Large intestine (tissue), 3 donors: ENCODE measurements around the gene ADSS1. TPM values are rescaled to one million over a fixed set of nuclear protein-coding genes. Genes with fewer than 3 reads are reported as not detected.
"Not testable (repeated sequence)": the region's sequence is repeated elsewhere in the genome, so short reads cannot be mapped to it uniquely, and the experiment has no call there.

Experiments
- DNase-seq, 2 donors: peaks; one replicate each; pipeline versions ENCODE4 v3.0.0 to v3.0.0-alpha.2; 2013
- H3K27ac ChIP-seq: one replicate; pipeline ENCODE4 v1.5.1; 2013; ENCODE audit warnings: low read length
- H3K27me3 ChIP-seq: 2 replicates; pipeline ENCODE4 v1.6.1; 2013; ENCODE audit warnings: low read length; ENCODE audit not compliant: control insufficient read depth, insufficient read depth
- H3K36me3 ChIP-seq: 2 replicates; pipeline ENCODE4 v1.6.1; 2013; ENCODE audit warnings: low read length; ENCODE audit not compliant: control insufficient read depth, insufficient read depth
- H3K4me1 ChIP-seq: one replicate; pipeline ENCODE4 v1.6.1; 2013; ENCODE audit warnings: low read length; ENCODE audit not compliant: control insufficient read depth, insufficient read depth
- H3K4me3 ChIP-seq: one replicate; pipeline ENCODE4 v1.5.1; 2013; ENCODE audit warnings: low read length
- H3K9me3 ChIP-seq: one replicate; pipeline ENCODE4 v1.6.1; 2013; ENCODE audit warnings: mild to moderate bottlenecking, low read depth, low read length, moderate library complexity; ENCODE audit not compliant: control insufficient read depth
- WGBS: methylation state at CpG from one replicate; pipeline ENCODE4 v1.1.5; 2013; ENCODE audit warnings: low lambda C conversion rate; ENCODE audit not compliant: insufficient coverage; 5-methylcytosine and 5-hydroxymethylcytosine counted together
- polyA plus RNA-seq: library from polyadenylated mRNA; unstranded; fragments of 120-200 nt; gene quantifications from one replicate; pipeline ENCODE4 v1.2.1, GENCODE V29; 2013

The ADSS1 gene
- polyA plus RNA-seq, 1 donor: 6.3 TPM

GRCh38 chr14:104750753-104751057 is 26.7 kb downstream of the ADSS1 start:
- no CpG with 5 or more reads among the region's 5 CpGs for WGBS
- not testable (repeated sequence) for H3K9me3 ChIP-seq, H3K27me3 ChIP-seq, H3K4me3 ChIP-seq, H3K27ac ChIP-seq, DNase-seq, H3K36me3 ChIP-seq
- peaks cover 41% of the 10 kb centered on the region for H3K4me1 ChIP-seq

- Histone ChIP-seq H3K36me3 (peaks cover 16% of the 10 kb centered on the region), H3K27ac (peak overlapping the region; percentile 89), H3K4me1 (peaks cover 43% of the 10 kb centered on the region), H3K9me3 (peaks cover 6% of the 10 kb centered on the region), H3K27me3 (no peaks in the 10 kb centered on the region), H3K4me3 (peak overlapping the region; percentile 51)
- no CpG with 5 or more reads among the region's 90 CpGs for WGBS
- no peak for DNase-seq
Observed at GRCh38 chr14:104751539-104752422, 27.8 kb downstream of the ADSS1 start.

- H3K4me1 ChIP-seq: peaks cover 43% of the 10 kb centered on the region
- no CpG with 5 or more reads among the region's 21 CpGs for WGBS
Observed at GRCh38 chr14:104752423-104752734, 28.4 kb downstream of the ADSS1 start.

GRCh38 chr14:104752735-104753527 is 28.9 kb downstream of the ADSS1 start, which contains the start of gene SIVA1:
Gene SIVA1, plus strand, starts transcription at chr14:104753147. Its CDS starts 55 bp downstream, at chr14:104753202.
- Histone ChIP-seq H3K4me1 (peaks cover 40% of the 10 kb centered on the region), H3K36me3 (peaks cover 27% of the 10 kb centered on the region), H3K27me3 (no peaks in the 10 kb centered on the region), H3K27ac (peak within 1 kb of the TSS; percentile 89), H3K9me3 (peaks cover 6% of the 10 kb centered on the region), H3K4me3 (peak within 1 kb of the TSS; percentile 87)
- no CpG with 5 or more reads among the region's 95 CpGs for WGBS
- DNase-seq: peak; percentile 100

More at GRCh38 chr14:104752423-104752734, 28.4 kb downstream of the ADSS1 start:
- Histone ChIP-seq H3K36me3 (peaks cover 22% of the 10 kb centered on the region), H3K4me3 (peak overlapping the region; percentile 51), H3K9me3 (peaks cover 6% of the 10 kb centered on the region), H3K27me3 (no peaks in the 10 kb centered on the region), H3K27ac (peak overlapping the region; percentile 89)
- no peak for DNase-seq

- H3K27ac ChIP-seq: peak overlapping the region; percentile 89
- H3K9me3 ChIP-seq: peaks cover 6% of the 10 kb centered on the region
- H3K4me1 ChIP-seq: peaks cover 37% of the 10 kb centered on the region
- no peaks in the 10 kb centered on the region for H3K27me3 ChIP-seq
- peaks cover 32% of the 10 kb centered on the region for H3K36me3 ChIP-seq
- peak in 1 of 2 donors; percentile 48 for DNase-seq
- H3K4me3 ChIP-seq: peak overlapping the region; percentile 87
- WGBS: no CpG with 5 or more reads among the region's 30 CpGs
Observed at GRCh38 chr14:104753528-104754212, 29.6 kb downstream of the ADSS1 start.

DNA sequence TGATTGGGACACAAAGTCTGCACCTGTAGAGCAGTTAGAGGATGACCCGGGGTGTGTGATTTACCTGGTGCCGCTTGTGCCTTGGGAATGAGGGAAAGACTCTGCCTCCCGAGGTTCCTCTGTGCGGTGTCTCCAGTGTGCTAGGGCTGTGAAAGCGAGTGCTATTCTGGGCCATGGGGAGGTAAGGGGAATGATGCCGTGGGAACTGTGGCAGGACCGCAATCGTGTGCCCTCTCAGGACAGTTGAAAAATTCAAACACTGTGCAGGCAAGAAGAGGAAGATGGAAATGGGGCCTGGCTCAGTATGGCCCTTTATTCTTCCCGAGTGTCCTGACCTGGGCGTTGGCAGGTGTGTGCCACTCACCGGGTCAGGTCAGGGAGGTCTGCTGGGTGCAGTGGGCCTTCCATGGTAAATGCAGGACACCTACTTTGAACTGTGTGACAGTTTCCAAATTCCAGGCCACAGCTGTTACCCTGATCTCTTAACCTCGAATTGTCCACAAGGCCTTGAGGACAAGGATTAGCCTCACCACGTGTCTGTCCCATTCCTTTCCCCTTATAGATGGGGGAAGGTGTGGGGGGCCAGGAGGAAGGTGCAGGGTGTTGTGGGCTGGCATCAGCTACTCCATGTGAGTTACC is 30.3 kb downstream of the ADSS1 start:
- Histone ChIP-seq H3K4me3 (peak overlapping the region; percentile 87), H3K27me3 (no peaks in the 10 kb centered on the region), H3K27ac (no peak overlapping the region), H3K36me3 (peaks cover 39% of the 10 kb centered on the region), H3K9me3 (peaks cover 6% of the 10 kb centered on the region), H3K4me1 (peaks cover 31% of the 10 kb centered on the region)
- no peak for DNase-seq
- whole genome bisulfite sequencing: no CpG with 5 or more reads among the region's 13 CpGs

GRCh38 chr14:104755621-104756020 is 31.6 kb downstream of the ADSS1 start:
- H3K27me3 ChIP-seq: no peaks in the 10 kb centered on the region
- peak in 1 of 2 donors; percentile 37 for DNase-seq
- H3K27ac ChIP-seq: no peak overlapping the region
- H3K4me3 ChIP-seq: no peak overlapping the region
- peaks cover 6% of the 10 kb centered on the region for H3K9me3 ChIP-seq
- WGBS: no CpG with 5 or more reads among the region's 11 CpGs
- peaks cover 52% of the 10 kb centered on the region for H3K36me3 ChIP-seq
- peaks cover 26% of the 10 kb centered on the region for H3K4me1 ChIP-seq

DNA sequence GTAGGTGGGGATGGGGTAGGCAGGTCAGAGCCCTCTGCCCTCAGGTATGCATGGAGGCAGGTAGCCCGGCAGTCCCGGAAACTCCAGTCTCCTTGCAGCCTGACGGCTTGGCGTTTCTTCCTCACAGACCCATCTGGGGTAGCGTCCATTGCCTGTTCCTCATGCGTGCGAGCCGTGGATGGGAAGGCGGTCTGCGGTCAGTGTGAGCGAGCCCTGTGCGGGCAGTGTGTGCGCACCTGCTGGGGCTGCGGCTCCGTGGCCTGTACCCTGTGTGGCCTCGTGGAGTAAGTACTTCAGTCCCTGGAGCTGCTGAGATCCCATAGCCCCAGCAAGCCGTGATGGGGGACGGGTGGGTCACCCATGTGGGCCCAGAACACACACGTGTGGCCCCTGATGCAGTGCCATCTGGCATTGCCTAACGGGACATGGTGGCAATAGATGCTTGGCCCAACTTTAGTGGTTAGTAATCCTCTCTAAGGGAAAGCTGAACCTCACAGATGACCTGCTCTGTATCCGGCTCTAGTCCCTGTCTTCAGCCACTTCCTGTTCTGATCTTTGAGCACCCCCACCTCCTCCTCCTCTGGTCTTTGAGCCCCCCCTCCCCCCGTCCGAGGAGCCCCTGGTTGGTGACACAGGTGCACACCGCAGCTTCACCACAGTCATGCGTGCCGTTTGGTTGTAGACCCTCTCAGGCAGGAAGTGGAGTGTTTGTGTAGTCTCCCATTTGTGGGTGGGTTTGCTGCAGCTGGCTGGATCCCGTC is 32.6 kb downstream of the ADSS1 start:
- H3K36me3 ChIP-seq: peaks cover 62% of the 10 kb centered on the region
- WGBS: no CpG with 5 or more reads among the region's 27 CpGs
- no peak for DNase-seq
- peaks cover 6% of the 10 kb centered on the region for H3K9me3 ChIP-seq
- no peak overlapping the region for H3K4me3 ChIP-seq
- H3K27ac ChIP-seq: no peak overlapping the region
- H3K4me1 ChIP-seq: peaks cover 26% of the 10 kb centered on the region
- no peaks in the 10 kb centered on the region for H3K27me3 ChIP-seq

DNA sequence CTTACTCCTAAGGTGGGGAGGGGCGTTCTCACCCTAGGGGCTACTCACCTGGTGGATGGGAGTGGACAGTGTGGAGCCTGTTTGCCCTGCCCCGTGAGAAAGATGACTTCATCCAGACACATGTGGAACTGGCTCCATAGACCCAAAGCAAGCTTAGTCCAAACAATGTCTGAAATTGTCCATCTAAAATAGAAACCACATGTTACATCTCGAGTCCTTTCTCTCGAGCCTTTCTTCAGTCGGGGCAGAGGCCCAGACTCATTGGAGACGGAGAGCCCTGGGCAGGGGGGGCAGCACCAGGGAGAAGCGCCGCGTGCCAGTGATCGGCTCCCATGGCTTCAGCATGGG is 33.2 kb downstream of the ADSS1 start:
- H3K27me3 ChIP-seq: no peaks in the 10 kb centered on the region
- peaks cover 21% of the 10 kb centered on the region for H3K4me1 ChIP-seq
- no CpG with 5 or more reads among the region's 10 CpGs for WGBS
- peaks cover 67% of the 10 kb centered on the region for H3K36me3 ChIP-seq
- DNase-seq: no peak
- H3K4me3 ChIP-seq: no peak overlapping the region
- no peak overlapping the region for H3K27ac ChIP-seq
- peaks cover 1% of the 10 kb centered on the region for H3K9me3 ChIP-seq
